Measurements from ENCODE around the gene NRP2. TPM values are rescaled to one million over a fixed set of nuclear protein-coding genes. Genes with fewer than 3 reads are reported as not detected.

Gene NRP2
- total RNA-seq, 2 donors from 2014 or later, result 9.7 to 21.0 TPM

GRCh38 chr2:205688417-205689200, 6.3 kb downstream of the NRP2 start:
- WGBS, result 61% methylated on average over 4 of the region's 4 CpGs
- no peak for TF ChIP-seq CTCF (IDR thresholded peaks at IDR 0.05)
- no peak for TF ChIP-seq POLR2AphosphoS5 (IDR thresholded peaks at IDR 0.05)
- no peak for TF ChIP-seq POLR2A (IDR thresholded peaks at IDR 0.05)
- no peak overlapping the region for H3K27ac ChIP-seq
- no peak overlapping the region for H3K4me3 ChIP-seq
- H3K4me1 ChIP-seq (replicated peaks), result no peaks in the 10 kb centered on the region
- H3K27me3 ChIP-seq (replicated peaks; ENCODE audit: insufficient read depth), result no peaks in the 10 kb centered on the region
- intact Hi-C loops (cut with DNase I), result loop anchor here (10.0 kb wide), 1 partner anchor 1664 kb away; no protein-coding TSS in a partner anchor
- H3K9me3 ChIP-seq, result no peaks in the 10 kb centered on the region
- DNase-seq (ENCODE audit: low spot score), result no peak
- H3K36me3 ChIP-seq, result no peaks in the 10 kb centered on the region

- DNase-seq (ENCODE audit: low spot score), result no peak
- no peaks in the 10 kb centered on the region for H3K4me1 ChIP-seq (replicated peaks)
Measured at GRCh38 chr2:205689820-205690219, 7.5 kb downstream of the NRP2 start.

GRCh38 chr2:205692104-205692503, 9.8 kb downstream of the NRP2 start:
- WGBS, result 28% methylated on average over 3 of the region's 3 CpGs
- no peaks in the 10 kb centered on the region for H3K36me3 ChIP-seq
- H3K27ac ChIP-seq, result no peak overlapping the region
- TF ChIP-seq CTCF (IDR thresholded peaks at IDR 0.05) (no peak), POLR2A (IDR thresholded peaks at IDR 0.05) (no peak), POLR2AphosphoS5 (IDR thresholded peaks at IDR 0.05) (peak; percentile 29)
- intact Hi-C loops (cut with DNase I), result no loop called here
- no peaks in the 10 kb centered on the region for H3K9me3 ChIP-seq
- DNase-seq (ENCODE audit: low spot score), result no peak
- H3K4me3 ChIP-seq, result no peak overlapping the region
- no peaks in the 10 kb centered on the region for H3K4me1 ChIP-seq (replicated peaks)
- no peaks in the 10 kb centered on the region for H3K27me3 ChIP-seq (replicated peaks; ENCODE audit: insufficient read depth)

More at GRCh38 chr2:205689820-205690219, 7.5 kb downstream of the NRP2 start:
- Histone ChIP-seq H3K27me3 (replicated peaks; ENCODE audit: insufficient read depth) (no peaks in the 10 kb centered on the region), H3K27ac (no peak overlapping the region), H3K9me3 (no peaks in the 10 kb centered on the region), H3K4me3 (no peak overlapping the region), H3K36me3 (no peaks in the 10 kb centered on the region)
- no peak for TF ChIP-seq CTCF (IDR thresholded peaks at IDR 0.05)
- no peak for TF ChIP-seq POLR2AphosphoS5 (IDR thresholded peaks at IDR 0.05)
- no peak for TF ChIP-seq POLR2A (IDR thresholded peaks at IDR 0.05)
- intact Hi-C loops (cut with DNase I), result loop anchor here (10.0 kb wide), 1 partner anchor 1665 kb away; no protein-coding TSS in a partner anchor
- WGBS, result 75% methylated on average over 9 of the region's 9 CpGs

GRCh38 chr2:205694256-205694655, 12.0 kb downstream of the NRP2 start:
- TF ChIP-seq POLR2AphosphoS5 (IDR thresholded peaks at IDR 0.05) (no peak), CTCF (IDR thresholded peaks at IDR 0.05) (no peak), POLR2A (IDR thresholded peaks at IDR 0.05) (no peak)
- Histone ChIP-seq H3K4me3 (no peak overlapping the region), H3K4me1 (replicated peaks) (no peaks in the 10 kb centered on the region), H3K9me3 (no peaks in the 10 kb centered on the region), H3K27me3 (replicated peaks; ENCODE audit: insufficient read depth) (no peaks in the 10 kb centered on the region), H3K27ac (no peak overlapping the region), H3K36me3 (no peaks in the 10 kb centered on the region)
- DNase-seq (ENCODE audit: low spot score), result no peak
- 82% methylated on average over 2 of the region's 2 CpGs for WGBS
- intact Hi-C loops (cut with DNase I), result no loop called here

Measured in prostate gland (tissue), 2 donors.